SU-DHL-6 (cell line): ENCODE measurements around the gene TXNDC2.

Source experiments
- EZH2phosphoT487 ChIP-seq: fragments of 200-600 bp; sonication (generic), shearing (Covaris generic); conservative IDR thresholded peaks from 2 replicates; pipeline ENCODE4 v1.6.1; 2018; ENCODE audit warnings: mild to moderate bottlenecking, antibody characterized with exemption, low read length, moderate library complexity, mixed read lengths
- TF ChIP-seq, protein P1 (sequence below): fragments of 200-600 bp; sonication (generic); IDR thresholded peaks from one replicate; pipeline ENCODE4 v1.5.1; 2017; ENCODE audit warnings: antibody characterized with exemption, mild to moderate bottlenecking, low read length, moderate library complexity; ENCODE audit not compliant: insufficient read depth, poor library complexity, severe bottlenecking

DNA sequence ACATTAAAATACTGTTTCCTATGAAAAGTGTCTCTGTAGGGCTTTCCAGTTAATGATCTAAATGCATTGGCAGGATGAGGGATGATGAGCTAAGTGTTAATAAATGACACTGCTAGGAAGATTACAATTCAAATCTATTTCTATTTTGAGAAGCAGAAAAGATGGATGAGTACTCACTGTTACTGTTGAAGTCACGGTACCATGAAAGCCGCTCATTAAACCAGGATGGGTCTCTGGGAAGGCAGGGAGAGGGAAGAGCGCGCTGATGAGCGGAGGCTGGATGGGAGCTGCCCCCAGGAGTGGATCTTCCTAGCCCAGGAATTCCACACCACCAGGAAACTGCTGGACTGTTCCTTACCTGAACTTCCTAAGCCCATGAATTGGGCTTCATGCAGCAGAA lies 27.1 kb upstream of the TXNDC2 start:
- TF ChIP-seq, protein P1, sequence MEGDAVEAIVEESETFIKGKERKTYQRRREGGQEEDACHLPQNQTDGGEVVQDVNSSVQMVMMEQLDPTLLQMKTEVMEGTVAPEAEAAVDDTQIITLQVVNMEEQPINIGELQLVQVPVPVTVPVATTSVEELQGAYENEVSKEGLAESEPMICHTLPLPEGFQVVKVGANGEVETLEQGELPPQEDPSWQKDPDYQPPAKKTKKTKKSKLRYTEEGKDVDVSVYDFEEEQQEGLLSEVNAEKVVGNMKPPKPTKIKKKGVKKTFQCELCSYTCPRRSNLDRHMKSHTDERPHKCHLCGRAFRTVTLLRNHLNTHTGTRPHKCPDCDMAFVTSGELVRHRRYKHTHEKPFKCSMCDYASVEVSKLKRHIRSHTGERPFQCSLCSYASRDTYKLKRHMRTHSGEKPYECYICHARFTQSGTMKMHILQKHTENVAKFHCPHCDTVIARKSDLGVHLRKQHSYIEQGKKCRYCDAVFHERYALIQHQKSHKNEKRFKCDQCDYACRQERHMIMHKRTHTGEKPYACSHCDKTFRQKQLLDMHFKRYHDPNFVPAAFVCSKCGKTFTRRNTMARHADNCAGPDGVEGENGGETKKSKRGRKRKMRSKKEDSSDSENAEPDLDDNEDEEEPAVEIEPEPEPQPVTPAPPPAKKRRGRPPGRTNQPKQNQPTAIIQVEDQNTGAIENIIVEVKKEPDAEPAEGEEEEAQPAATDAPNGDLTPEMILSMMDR: no peak
- TF ChIP-seq EZH2phosphoT487: no peak
